Measurements from ENCODE around the gene KRT74. TPM values are rescaled to one million over a fixed set of nuclear protein-coding genes. Genes with fewer than 3 reads are reported as not detected.
A peak's percentile ranks its signal among the peaks of the same experiment; 100 is the strongest.

KRT74 gene
- total RNA-seq, 5 donors from 2014 or later (not counting 1 experiment from before 2014, with no cell fraction given) = 0.20 to 0.79 (median 0.45) TPM; not detected in 1

- H3K9me3 Mint-ChIP-seq = no peaks in the 10 kb centered on the region
- peak overlapping the region; percentile 34 to 55 for H3K4me3 ChIP-seq (ENCODE audit: control insufficient read depth in 1 of 2, extremely low read depth in 1 of 2, low read length in 1 of 2)
- DNase-seq = peak in 1 of 35 experiments; percentile 13
- H3K9me3 ChIP-seq = no peaks in the 10 kb centered on the region
- H3K36me3 ChIP-seq (ENCODE audit: control insufficient read depth in 2 of 2, extremely low read depth in 1 of 2, insufficient read depth in 1 of 2, low read length in 1 of 2) = no peaks in the 10 kb centered on the region
- H3K27ac Mint-ChIP-seq = peak overlapping the region; percentile 89 to 99
- peaks cover 0 to 3% of the 10 kb centered on the region in 2 experiments for H3K27me3 ChIP-seq (replicated peaks in 1 of 2; ENCODE audit: control insufficient read depth in 2 of 2, extremely low read depth in 1 of 2, insufficient read depth in 2 of 2, low read length in 1 of 2)
- peaks cover 89 to 93% of the 10 kb centered on the region in 2 experiments for H3K4me1 ChIP-seq (ENCODE audit: control insufficient read depth in 1 of 2, extremely low read depth in 1 of 2, insufficient read depth in 2 of 2, low read length in 2 of 2)
- H3K4me1 Mint-ChIP-seq = peaks cover 94 to 98% (median 97%) of the 10 kb centered on the region in 3 donors
- no peak for ATAC-seq (replicated peaks in 1 of 4)
- peaks cover 7% of the 10 kb centered on the region for H3K36me3 Mint-ChIP-seq
- peaks cover 0 to 5% of the 10 kb centered on the region in 2 donors for H3K27me3 Mint-ChIP-seq
- peak overlapping the region; percentile 60 for H3K27ac ChIP-seq (ENCODE audit: low read length)
- ChIA-PET POLR2A (interaction anchor here in 1 of 2 donors (1.1 kb wide), 1 partner anchor 34 kb away, joined by 3 read pairs; no protein-coding TSS in a partner anchor), CTCF (interaction anchor here (0.7 to 1.6 kb wide), 6 partner anchors 25 to 260 kb away, joined by 3 to 24 read pairs (median 6); no protein-coding TSS in a partner anchor)
- 100% methylated on average over 6 of the region's 6 CpGs for WGBS (ENCODE audit: insufficient coverage)
- H3K4me3 Mint-ChIP-seq = peak overlapping the region; percentile 65 to 79 (median 67)
Measured at GRCh38 chr12:52611080-52611468, 37.4 kb upstream of the KRT74 start.

GRCh38 chr12:52608826-52609630, 35.4 kb upstream of the KRT74 start:
- ChIA-PET CTCF (interaction anchor here in 1 of 2 donors (0.9 to 1.7 kb wide), 2 partner anchors 23 to 271 kb away, joined by 3 to 5 read pairs; no protein-coding TSS in a partner anchor), POLR2A (no interaction called here)
- Histone ChIP-seq H3K4me1 (ENCODE audit: control insufficient read depth in 1 of 2, extremely low read depth in 1 of 2, insufficient read depth in 2 of 2, low read length in 2 of 2) (peaks cover 84 to 92% of the 10 kb centered on the region in 2 experiments), H3K36me3 (ENCODE audit: control insufficient read depth in 2 of 2, extremely low read depth in 1 of 2, insufficient read depth in 1 of 2, low read length in 1 of 2) (no peaks in the 10 kb centered on the region), H3K27me3 (replicated peaks in 1 of 2; ENCODE audit: control insufficient read depth in 2 of 2, extremely low read depth in 1 of 2, insufficient read depth in 2 of 2, low read length in 1 of 2) (peaks cover 0 to 3% of the 10 kb centered on the region in 2 experiments), H3K27ac (ENCODE audit: low read length) (peak overlapping the region; percentile 60), H3K9me3 (no peaks in the 10 kb centered on the region), H3K4me3 (ENCODE audit: control insufficient read depth in 1 of 2, extremely low read depth in 1 of 2, low read length in 1 of 2) (no peak overlapping the region)
- H3K36me3 Mint-ChIP-seq = peaks cover 7% of the 10 kb centered on the region
- no peaks in the 10 kb centered on the region for H3K9me3 Mint-ChIP-seq
- ATAC-seq (replicated peaks in 1 of 4) (no peak), DNase-seq (peak in 5 of 35 experiments; percentile 18 to 45 (median 32))
- WGBS (ENCODE audit: insufficient coverage) = 92% methylated on average over 5 of the region's 8 CpGs
- H3K4me3 Mint-ChIP-seq = peak overlapping the region in 2 of 3 donors; percentile 11 to 67
- peaks cover 94 to 98% (median 96%) of the 10 kb centered on the region in 3 donors for H3K4me1 Mint-ChIP-seq
- peaks cover 0 to 5% of the 10 kb centered on the region in 2 donors for H3K27me3 Mint-ChIP-seq
- H3K27ac Mint-ChIP-seq = peak overlapping the region; percentile 92 to 99

DNA sequence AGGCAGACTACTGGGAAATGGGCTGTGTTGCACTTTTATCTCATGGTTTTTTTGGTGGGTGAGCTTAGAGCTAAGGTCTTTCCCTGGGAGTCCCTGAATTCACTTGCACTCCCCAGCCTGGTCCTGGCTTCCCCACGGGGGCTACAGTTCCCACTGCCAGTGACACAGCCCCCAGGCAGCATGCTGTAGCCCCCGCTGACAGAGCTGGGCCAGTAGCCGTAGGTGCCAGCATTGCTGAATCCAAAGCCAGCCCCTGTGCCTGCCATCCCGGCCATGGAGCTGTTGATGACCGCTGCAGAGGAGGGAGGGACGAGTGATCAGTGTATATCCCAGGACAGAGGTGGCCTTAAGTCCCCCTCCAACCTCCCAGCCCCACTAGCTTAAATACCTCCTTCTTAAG, 34.5 kb upstream of the KRT74 start:
- no peak overlapping the region for H3K4me3 ChIP-seq (ENCODE audit: control insufficient read depth in 1 of 2, extremely low read depth in 1 of 2, low read length in 1 of 2)
- no peaks in the 10 kb centered on the region for H3K9me3 ChIP-seq
- POLR2A ChIA-PET = no interaction called here
- Mint-ChIP-seq H3K4me1 (peaks cover 94 to 98% (median 96%) of the 10 kb centered on the region in 3 donors), H3K4me3 (peak overlapping the region in 1 of 3 donors; percentile 67), H3K27ac (peak overlapping the region; percentile 92 to 99), H3K27me3 (peaks cover 0 to 5% of the 10 kb centered on the region in 2 donors), H3K9me3 (no peaks in the 10 kb centered on the region), H3K36me3 (peaks cover 7% of the 10 kb centered on the region)
- ATAC-seq (replicated peaks in 1 of 4) (no peak), DNase-seq (peak in 1 of 35 experiments; percentile 7)
- peaks cover 0 to 3% of the 10 kb centered on the region in 2 experiments for H3K27me3 ChIP-seq (replicated peaks in 1 of 2; ENCODE audit: control insufficient read depth in 2 of 2, extremely low read depth in 1 of 2, insufficient read depth in 2 of 2, low read length in 1 of 2)
- H3K27ac ChIP-seq (ENCODE audit: low read length) = peak overlapping the region; percentile 31
- CTCF ChIA-PET = interaction anchor here in 1 of 2 donors (1.7 kb wide), 1 partner anchor 22 kb away, joined by 5 read pairs; no protein-coding TSS in a partner anchor
- H3K36me3 ChIP-seq (ENCODE audit: control insufficient read depth in 2 of 2, extremely low read depth in 1 of 2, insufficient read depth in 1 of 2, low read length in 1 of 2) = no peaks in the 10 kb centered on the region
- WGBS (ENCODE audit: insufficient coverage) = 93% methylated on average over 3 of the region's 6 CpGs
- H3K4me1 ChIP-seq (ENCODE audit: control insufficient read depth in 1 of 2, extremely low read depth in 1 of 2, insufficient read depth in 2 of 2, low read length in 2 of 2) = peaks cover 79 to 93% of the 10 kb centered on the region in 2 experiments

DNA sequence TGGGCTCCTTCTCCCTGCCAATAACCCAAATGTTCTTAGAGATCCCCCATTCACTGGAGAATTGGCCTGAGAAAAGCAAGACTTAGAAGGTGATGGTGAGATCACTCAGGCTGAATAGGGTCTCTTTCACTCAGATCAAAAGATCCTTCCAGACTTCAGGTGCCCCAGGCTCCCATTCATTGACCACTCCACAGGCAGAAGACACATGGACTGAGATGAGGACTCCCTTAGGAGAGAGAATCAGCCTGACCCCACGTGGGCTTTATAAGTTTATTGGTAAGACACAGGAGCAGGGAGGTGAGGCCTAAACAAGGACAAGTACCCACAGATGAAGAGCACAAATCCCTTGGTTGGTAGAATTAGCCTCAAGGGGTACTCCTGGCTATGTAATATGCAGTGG, 33.7 kb upstream of the KRT74 start:
- ChIA-PET POLR2A (no interaction called here), CTCF (interaction anchor here in 1 of 2 donors (1.7 kb wide), 1 partner anchor 21 kb away, joined by 5 read pairs; no protein-coding TSS in a partner anchor)
- ATAC-seq (replicated peaks in 1 of 4) = no peak
- peaks cover 78 to 92% of the 10 kb centered on the region in 2 experiments for H3K4me1 ChIP-seq (ENCODE audit: control insufficient read depth in 1 of 2, extremely low read depth in 1 of 2, insufficient read depth in 2 of 2, low read length in 2 of 2)
- Mint-ChIP-seq H3K27ac (peak overlapping the region; percentile 92 to 99), H3K4me3 (peak overlapping the region in 1 of 3 donors; percentile 67), H3K27me3 (peaks cover 0 to 5% of the 10 kb centered on the region in 2 donors), H3K9me3 (no peaks in the 10 kb centered on the region), H3K4me1 (peaks cover 94 to 98% (median 96%) of the 10 kb centered on the region in 3 donors), H3K36me3 (peaks cover 7% of the 10 kb centered on the region)
- H3K9me3 ChIP-seq = no peaks in the 10 kb centered on the region
- no peak overlapping the region for H3K4me3 ChIP-seq (ENCODE audit: control insufficient read depth in 1 of 2, extremely low read depth in 1 of 2, low read length in 1 of 2)
- DNase-seq = peak in 1 of 35 experiments; percentile 2
- no peaks in the 10 kb centered on the region for H3K36me3 ChIP-seq (ENCODE audit: control insufficient read depth in 2 of 2, extremely low read depth in 1 of 2, insufficient read depth in 1 of 2, low read length in 1 of 2)
- peaks cover 0 to 3% of the 10 kb centered on the region in 2 experiments for H3K27me3 ChIP-seq (replicated peaks in 1 of 2; ENCODE audit: control insufficient read depth in 2 of 2, extremely low read depth in 1 of 2, insufficient read depth in 2 of 2, low read length in 1 of 2)
- WGBS (ENCODE audit: insufficient coverage) = no CpG with 5 or more reads among the region's 1 CpG
- H3K27ac ChIP-seq (ENCODE audit: low read length) = no peak overlapping the region

DNA sequence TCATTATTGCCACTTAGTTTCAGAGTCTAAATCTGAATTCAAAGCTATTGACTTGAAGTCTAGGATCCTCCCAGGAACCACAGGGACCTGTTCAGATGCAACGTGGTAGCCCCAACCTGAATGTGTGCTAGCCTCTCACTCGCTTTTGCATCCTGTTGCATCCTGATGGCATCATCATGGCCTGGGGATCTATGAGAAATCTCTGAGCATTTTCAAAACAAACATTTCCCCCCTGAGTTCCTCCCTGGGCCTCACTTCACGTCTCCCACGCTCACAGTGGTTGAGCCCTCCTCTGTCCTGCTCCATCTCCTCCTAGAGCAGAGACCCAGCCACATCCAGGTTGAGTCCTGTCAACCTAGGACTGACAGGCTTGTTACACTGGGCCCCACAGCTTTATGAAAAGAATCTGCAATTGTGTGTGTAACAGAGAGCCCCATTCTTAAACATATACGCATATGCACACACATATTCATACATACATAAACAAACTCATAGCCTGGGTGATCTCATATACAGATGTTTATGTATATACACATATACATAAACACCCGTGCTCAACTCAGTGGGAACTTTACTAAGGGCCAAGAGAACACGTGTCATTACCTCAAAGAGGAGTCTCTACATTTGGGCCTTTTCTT, 33.1 kb upstream of the KRT74 start:
- CTCF ChIA-PET = no interaction called here
- peaks cover 0 to 4% of the 10 kb centered on the region in 2 experiments for H3K27me3 ChIP-seq (replicated peaks in 1 of 2; ENCODE audit: control insufficient read depth in 2 of 2, extremely low read depth in 1 of 2, insufficient read depth in 2 of 2, low read length in 1 of 2)
- H3K4me1 ChIP-seq (ENCODE audit: control insufficient read depth in 1 of 2, extremely low read depth in 1 of 2, insufficient read depth in 2 of 2, low read length in 2 of 2) = peaks cover 75 to 86% of the 10 kb centered on the region in 2 experiments
- H3K9me3 ChIP-seq = no peaks in the 10 kb centered on the region
- Mint-ChIP-seq H3K4me3 (peak overlapping the region in 1 of 3 donors; percentile 67), H3K9me3 (no peaks in the 10 kb centered on the region), H3K27ac (peak overlapping the region; percentile 92 to 99), H3K4me1 (peaks cover 94 to 98% (median 96%) of the 10 kb centered on the region in 3 donors), H3K27me3 (peaks cover 0 to 4% of the 10 kb centered on the region in 2 donors), H3K36me3 (peaks cover 6% of the 10 kb centered on the region)
- no peak overlapping the region for H3K27ac ChIP-seq (ENCODE audit: low read length)
- ATAC-seq (replicated peaks in 1 of 4) (no peak), DNase-seq (peak in 2 of 35 experiments; percentile 4 to 5)
- WGBS (ENCODE audit: insufficient coverage) = 78% methylated on average over 5 of the region's 7 CpGs
- POLR2A ChIA-PET = no interaction called here
- H3K4me3 ChIP-seq (ENCODE audit: control insufficient read depth in 1 of 2, extremely low read depth in 1 of 2, low read length in 1 of 2) = no peak overlapping the region
- no peaks in the 10 kb centered on the region for H3K36me3 ChIP-seq (ENCODE audit: control insufficient read depth in 2 of 2, extremely low read depth in 1 of 2, insufficient read depth in 1 of 2, low read length in 1 of 2)

DNA sequence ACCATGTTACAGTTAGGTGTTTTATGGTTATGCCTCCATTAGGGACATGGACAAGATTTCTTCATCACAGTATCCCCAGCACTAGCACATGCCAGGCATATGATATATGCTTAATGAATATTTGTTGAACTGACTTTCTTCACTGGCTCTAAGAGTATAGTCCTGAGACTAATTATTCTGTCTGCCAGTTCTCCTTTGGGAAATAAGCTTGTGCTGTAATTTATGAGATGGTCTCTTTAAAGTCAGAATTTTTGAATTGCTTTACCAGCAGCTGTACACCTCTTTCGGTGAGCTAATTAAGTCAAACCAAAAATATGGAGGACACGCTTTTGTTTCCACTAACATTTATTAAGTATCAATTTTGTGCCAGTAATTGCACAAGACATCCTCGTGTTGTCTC, 32.5 kb upstream of the KRT74 start:
- 74% methylated on average over 3 of the region's 3 CpGs for WGBS (ENCODE audit: insufficient coverage)
- H3K4me1 Mint-ChIP-seq = peaks cover 92 to 94% (median 92%) of the 10 kb centered on the region in 3 donors

More for the DNA sequence above, 32.5 kb upstream of the KRT74 start:
- ChIA-PET CTCF (interaction anchor here in 1 of 2 donors (0.6 kb wide), 1 partner anchor 274 kb away, joined by 3 read pairs; no protein-coding TSS in a partner anchor), POLR2A (no interaction called here)
- Histone ChIP-seq H3K9me3 (no peaks in the 10 kb centered on the region), H3K36me3 (ENCODE audit: control insufficient read depth in 2 of 2, extremely low read depth in 1 of 2, insufficient read depth in 1 of 2, low read length in 1 of 2) (no peaks in the 10 kb centered on the region), H3K27ac (ENCODE audit: low read length) (no peak overlapping the region), H3K4me3 (ENCODE audit: control insufficient read depth in 1 of 2, extremely low read depth in 1 of 2, low read length in 1 of 2) (no peak overlapping the region), H3K27me3 (replicated peaks in 1 of 2; ENCODE audit: control insufficient read depth in 2 of 2, extremely low read depth in 1 of 2, insufficient read depth in 2 of 2, low read length in 1 of 2) (peaks cover 0 to 10% of the 10 kb centered on the region in 2 experiments), H3K4me1 (ENCODE audit: control insufficient read depth in 1 of 2, extremely low read depth in 1 of 2, insufficient read depth in 2 of 2, low read length in 2 of 2) (peaks cover 73 to 81% of the 10 kb centered on the region in 2 experiments)
- peaks cover 4% of the 10 kb centered on the region for H3K36me3 Mint-ChIP-seq
- H3K9me3 Mint-ChIP-seq = no peaks in the 10 kb centered on the region
- H3K27me3 Mint-ChIP-seq = peaks cover 0 to 4% of the 10 kb centered on the region in 2 donors
- DNase-seq (no peak), ATAC-seq (replicated peaks in 1 of 4) (no peak)
- peak overlapping the region in 1 of 3 donors; percentile 29 for H3K4me3 Mint-ChIP-seq
- peak overlapping the region; percentile 29 to 60 for H3K27ac Mint-ChIP-seq

Measured in T-cell (primary cell).